Measurements from ENCODE around the gene ZNF341. TPM values are rescaled to one million over a fixed set of nuclear protein-coding genes. Genes with fewer than 3 reads are reported as not detected.

The ZNF341 gene
- total and polyA plus RNA-seq, 9 of the 15 experiments (the other 6 are each of a cell fraction or from before 2014, with no cell fraction given) = 0.08 to 2.6 (median 1.0) TPM

GRCh38 chr20:33810885-33811775 is 79.3 kb downstream of the ZNF341 start, which contains the start of gene CHMP4B (continued):
- TF ChIP-seq HMBOX1 (IDR thresholded peaks at IDR 0.05) (no peak), ZNF224 (CRISPR knock-in tag; IDR thresholded peaks at IDR 0.05) (no peak), CC2D1A (IDR thresholded peaks at IDR 0.05) (no peak), PHTF2 (CRISPR knock-in tag; IDR thresholded peaks at IDR 0.05) (no peak), CBX2 (IDR thresholded peaks at IDR 0.05; ENCODE audit: insufficient read depth, low read length, poor library complexity, severe bottlenecking) (no peak), NCOA2 (IDR thresholded peaks at IDR 0.05; ENCODE audit: partially characterized antibody in 2 of 2) (no peak), HNRNPK (IDR thresholded peaks at IDR 0.05; ENCODE audit: low read depth, low read length, poor library complexity, severe bottlenecking) (peak; percentile 57), NCOA4 (IDR thresholded peaks at IDR 0.05; ENCODE audit: partially characterized antibody) (no peak), CTCFL (IDR thresholded peaks at IDR 0.05; ENCODE audit: borderline replicate concordance, insufficient read depth, low read depth, low read length, poor library complexity, severe bottlenecking) (no peak), THAP12 (CRISPR knock-in tag; IDR thresholded peaks at IDR 0.05) (0 out of 2 replicates have a peak, but pooled peaks have one; percentile 63), POLR2B (IDR thresholded peaks at IDR 0.05; ENCODE audit: low read depth, partially characterized antibody) (no peak), ARHGAP35 (IDR thresholded peaks at IDR 0.05; ENCODE audit: partially characterized antibody) (no peak), RNF2 (IDR thresholded peaks at IDR 0.05) (peak; percentile 38; the same call in 1 of the 2 replicates), ZNF785 (CRISPR knock-in tag; IDR thresholded peaks at IDR 0.05) (no peak), THAP7 (CRISPR knock-in tag; IDR thresholded peaks at IDR 0.05) (no peak), RBM14 (IDR thresholded peaks at IDR 0.05; ENCODE audit: borderline replicate concordance, insufficient read depth, low read depth, low read length) (no peak), CBFB (CRISPR knock-in tag; IDR thresholded peaks at IDR 0.05) (no peak), RNF219 (CRISPR knock-in tag; IDR thresholded peaks at IDR 0.05) (no peak), TRIM28 (IDR thresholded peaks at IDR 0.05) (no peak; the same call in 1 of the 2 replicates)

All from K562 (cell line).